Right forelimb (tissue), 1 donor: ENCODE results near the gene KIF22.

Experiments used
- DNase-seq: peaks from one replicate; pipeline ENCODE4 v3.0.0-alpha.2; 2018

KIF22 gene

GRCh38 chr16:29804455-29805231 is 14.1 kb downstream of the KIF22 start:
- no peak for DNase-seq

GRCh38 chr16:29805232-29806098 is 14.9 kb downstream of the KIF22 start:
- peak; percentile 98 for DNase-seq

- DNase-seq, result no peak
Measured at GRCh38 chr16:29806099-29806579, 15.6 kb downstream of the KIF22 start, which contains the start of gene MAZ. Gene MAZ, plus strand, starts transcription at chr16:29806529. Its CDS starts 173 bp downstream, at chr16:29806702.

- DNase-seq, result peak; percentile 76
Measured at GRCh38 chr16:29806641-29807425, 16.3 kb downstream of the KIF22 start.

- peak; percentile 91 for DNase-seq
Measured at GRCh38 chr16:29807426-29808218, 17.1 kb downstream of the KIF22 start.

GRCh38 chr16:29808219-29808900 is 17.8 kb downstream of the KIF22 start:
- DNase-seq, result no peak

GRCh38 chr16:29809031-29809747 is 18.6 kb downstream of the KIF22 start:
- no peak for DNase-seq

- no peak for DNase-seq
Measured at GRCh38 chr16:29809850-29810698, 19.5 kb downstream of the KIF22 start.

- no peak for DNase-seq
Measured at GRCh38 chr16:29810699-29811169, 20.2 kb downstream of the KIF22 start.

- DNase-seq, result peak; percentile 88
Measured at GRCh38 chr16:29811170-29811895, 20.8 kb downstream of the KIF22 start.

- DNase-seq, result peak; percentile 91
Measured at GRCh38 chr16:29811896-29812665, 21.5 kb downstream of the KIF22 start, which contains the start of gene PRRT2. Gene PRRT2, plus strand, starts transcription at chr16:29812193. Its CDS starts 862 bp downstream, at chr16:29813055.

GRCh38 chr16:29812754-29813643 is 22.4 kb downstream of the KIF22 start:
- no peak for DNase-seq

- no peak for DNase-seq
Measured at GRCh38 chr16:29813644-29814562, 23.4 kb downstream of the KIF22 start.

- no peak for DNase-seq
Measured at GRCh38 chr16:29814592-29814991, 24.0 kb downstream of the KIF22 start.

GRCh38 chr16:29815032-29815721 is 24.6 kb downstream of the KIF22 start:
- DNase-seq, result no peak
